ENCODE results near the gene HCK.

HCK gene

DNA sequence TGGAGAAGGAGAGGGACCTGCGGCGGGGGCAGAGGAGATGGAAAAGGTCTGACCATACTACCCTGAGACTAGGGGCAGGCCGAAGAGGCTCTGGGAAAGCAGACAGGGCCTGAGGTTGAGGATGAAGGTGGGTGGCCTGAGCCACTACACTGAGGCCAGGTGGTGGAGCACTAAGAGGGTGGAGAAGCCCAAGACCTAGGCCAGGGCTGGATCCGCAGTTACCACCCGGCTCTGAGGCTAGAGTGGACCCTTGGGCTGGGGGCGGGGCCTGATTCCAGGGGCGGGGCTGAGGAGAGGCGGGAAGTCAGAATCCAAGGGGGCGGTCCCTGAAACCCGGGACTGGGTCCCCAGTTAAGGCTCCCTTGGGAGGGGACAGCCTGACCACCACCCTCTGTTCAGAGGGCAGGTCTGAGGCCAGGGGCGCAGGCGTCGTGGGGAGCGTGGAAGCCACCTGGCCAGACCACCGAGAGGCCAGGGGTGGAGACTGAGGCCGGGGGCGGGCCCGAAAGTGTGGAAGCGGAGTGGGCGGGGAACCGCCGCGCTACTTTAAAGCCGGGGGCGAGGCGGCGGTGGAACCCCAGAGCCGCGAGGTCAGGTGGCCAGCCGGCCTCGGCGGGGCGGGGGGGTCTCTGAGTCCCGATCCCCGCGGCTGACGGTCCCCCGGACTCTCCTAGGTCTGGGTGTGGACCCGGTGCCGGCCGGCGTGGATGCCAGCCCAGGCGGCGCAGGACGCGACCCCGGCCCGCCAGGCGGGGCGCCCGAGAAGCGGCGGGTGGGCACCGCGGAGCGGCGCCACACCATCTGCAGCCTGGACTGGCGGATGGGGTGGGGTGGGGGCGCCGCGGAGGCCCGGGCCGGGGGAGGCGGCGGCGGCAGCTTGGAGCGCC lies 33.5 kb upstream of the HCK start:
- H3K4me3 ChIP-seq (ENCODE audit: control insufficient read depth, low read depth, low read length) = no peak overlapping the region
- DNase-seq (ENCODE audit: low read depth) = no peak
- TF ChIP-seq, protein P1, sequence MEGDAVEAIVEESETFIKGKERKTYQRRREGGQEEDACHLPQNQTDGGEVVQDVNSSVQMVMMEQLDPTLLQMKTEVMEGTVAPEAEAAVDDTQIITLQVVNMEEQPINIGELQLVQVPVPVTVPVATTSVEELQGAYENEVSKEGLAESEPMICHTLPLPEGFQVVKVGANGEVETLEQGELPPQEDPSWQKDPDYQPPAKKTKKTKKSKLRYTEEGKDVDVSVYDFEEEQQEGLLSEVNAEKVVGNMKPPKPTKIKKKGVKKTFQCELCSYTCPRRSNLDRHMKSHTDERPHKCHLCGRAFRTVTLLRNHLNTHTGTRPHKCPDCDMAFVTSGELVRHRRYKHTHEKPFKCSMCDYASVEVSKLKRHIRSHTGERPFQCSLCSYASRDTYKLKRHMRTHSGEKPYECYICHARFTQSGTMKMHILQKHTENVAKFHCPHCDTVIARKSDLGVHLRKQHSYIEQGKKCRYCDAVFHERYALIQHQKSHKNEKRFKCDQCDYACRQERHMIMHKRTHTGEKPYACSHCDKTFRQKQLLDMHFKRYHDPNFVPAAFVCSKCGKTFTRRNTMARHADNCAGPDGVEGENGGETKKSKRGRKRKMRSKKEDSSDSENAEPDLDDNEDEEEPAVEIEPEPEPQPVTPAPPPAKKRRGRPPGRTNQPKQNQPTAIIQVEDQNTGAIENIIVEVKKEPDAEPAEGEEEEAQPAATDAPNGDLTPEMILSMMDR (conservative IDR thresholded peaks at IDR 0.05; ENCODE audit: control insufficient read depth, insufficient read depth, low read depth, low read length) = no peak

DNA sequence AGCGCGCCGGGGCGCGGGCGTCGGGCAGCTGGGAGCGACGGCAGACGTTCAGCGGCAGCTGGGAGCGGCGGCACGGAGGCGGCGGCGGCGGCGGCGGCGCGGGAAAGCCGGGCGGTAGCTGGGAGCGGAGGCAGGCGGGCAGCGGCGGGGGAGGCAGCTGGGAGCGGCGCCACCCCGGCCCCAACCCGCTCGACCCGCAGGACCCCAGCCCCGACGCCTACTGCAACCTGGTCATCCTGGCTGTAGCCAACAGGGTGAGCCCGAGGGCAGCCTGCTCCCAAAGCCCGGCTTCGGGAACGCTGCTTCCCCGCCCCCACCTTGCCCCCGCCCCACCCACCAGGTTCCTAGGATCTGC lies 32.9 kb upstream of the HCK start:
- TF ChIP-seq, protein P1 (conservative IDR thresholded peaks at IDR 0.05; ENCODE audit: control insufficient read depth, insufficient read depth, low read depth, low read length) = no peak
- no peak overlapping the region for H3K4me3 ChIP-seq (ENCODE audit: control insufficient read depth, low read depth, low read length)
- DNase-seq (ENCODE audit: low read depth) = no peak

DNA sequence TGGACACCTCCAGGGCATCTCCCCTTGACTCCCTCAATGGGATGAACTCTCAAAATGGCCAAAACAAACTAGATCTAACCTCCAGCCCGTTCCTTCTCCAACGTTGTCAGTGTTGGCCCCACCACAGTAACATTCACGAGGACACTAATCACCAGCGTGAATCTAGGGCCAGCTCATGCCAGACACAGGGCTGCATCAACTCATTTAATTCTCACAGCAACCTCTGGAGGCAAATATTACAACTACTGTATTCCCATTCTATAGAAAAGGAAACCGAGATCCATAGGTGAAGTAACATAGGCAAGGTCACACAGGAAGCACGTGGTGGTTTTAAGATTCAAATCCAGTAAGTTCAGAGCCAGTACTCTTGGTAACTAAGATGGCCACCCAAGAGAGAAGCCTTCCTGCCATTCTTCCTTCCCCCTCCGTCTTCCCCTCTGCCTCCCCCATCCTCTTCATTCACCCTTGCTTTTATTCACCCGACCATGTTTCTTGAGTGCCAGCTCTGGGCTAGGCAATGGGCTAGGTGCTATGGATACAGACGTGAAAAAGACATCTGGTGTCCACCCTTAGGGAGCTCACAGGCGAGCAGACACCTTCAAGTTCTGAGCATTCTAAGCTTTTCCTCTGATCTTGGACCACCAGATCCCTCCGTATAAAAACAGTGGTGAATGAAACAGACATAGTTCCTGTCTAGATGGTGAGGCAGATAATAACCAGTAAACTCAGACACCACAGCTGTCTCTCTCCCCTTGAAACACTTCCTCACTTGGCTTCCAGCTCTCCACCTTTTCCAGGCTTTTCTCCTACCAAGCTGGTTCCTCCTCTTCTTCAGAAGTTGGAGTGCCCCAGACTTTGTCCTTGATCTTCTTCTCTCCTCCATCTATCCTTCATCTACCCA lies 32.2 kb upstream of the HCK start:
- no peak overlapping the region for H3K4me3 ChIP-seq (ENCODE audit: control insufficient read depth, low read depth, low read length)
- DNase-seq (ENCODE audit: low read depth) = no peak
- TF ChIP-seq, protein P1 (conservative IDR thresholded peaks at IDR 0.05; ENCODE audit: control insufficient read depth, insufficient read depth, low read depth, low read length) = no peak

DNA sequence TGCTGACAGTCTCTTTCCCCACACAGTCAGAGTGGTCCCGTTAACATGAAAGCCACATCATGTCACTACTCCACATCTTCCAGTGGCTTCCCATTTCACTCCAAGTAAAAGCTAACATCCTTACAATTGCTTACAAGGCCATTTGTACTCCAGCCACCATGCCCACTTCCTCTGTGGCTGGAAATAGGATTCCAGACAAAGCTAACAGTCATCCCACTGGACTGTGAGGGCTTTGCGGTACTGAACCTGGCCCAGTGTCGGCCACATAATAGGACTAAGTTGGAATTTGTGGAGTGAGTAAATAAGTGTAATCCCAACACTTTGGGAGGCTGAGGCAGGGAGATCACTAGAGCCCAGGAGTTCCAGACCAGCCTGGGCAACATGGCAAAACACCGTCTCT lies 31.0 kb upstream of the HCK start:
- no peak overlapping the region for H3K4me3 ChIP-seq (ENCODE audit: control insufficient read depth, low read depth, low read length)
- DNase-seq (ENCODE audit: low read depth) = no peak
- TF ChIP-seq, protein P1 (conservative IDR thresholded peaks at IDR 0.05; ENCODE audit: control insufficient read depth, insufficient read depth, low read depth, low read length) = no peak

DNA sequence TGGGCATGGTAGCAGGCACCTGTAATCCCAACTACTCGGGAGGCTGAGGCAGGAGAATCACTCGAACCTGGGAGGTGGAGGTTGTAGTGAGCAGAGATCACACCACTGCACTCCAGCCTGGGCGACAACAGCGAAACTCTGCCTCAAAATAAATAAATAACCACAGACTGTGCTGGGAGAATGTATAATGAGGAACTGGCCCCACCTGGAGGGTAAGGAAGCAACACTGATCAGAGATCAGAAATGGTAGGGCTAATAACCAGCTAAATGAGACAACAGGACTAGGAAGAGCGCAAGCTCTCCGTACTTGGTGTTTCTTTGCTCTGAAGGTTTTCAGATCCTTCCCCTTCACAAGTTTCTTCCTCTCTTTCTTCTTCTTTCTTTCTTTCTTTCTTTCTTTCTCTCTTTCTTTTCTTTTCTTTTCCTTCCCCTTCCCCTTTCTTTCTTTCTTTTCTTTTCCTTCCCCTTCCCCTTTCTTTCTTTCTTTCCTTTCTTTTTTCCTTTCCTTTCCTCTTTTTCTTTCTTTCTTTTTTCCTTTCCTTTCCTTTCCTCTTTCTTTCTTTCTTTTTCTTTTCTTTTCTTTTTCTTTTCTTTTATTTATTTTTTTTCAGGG lies 27.3 kb upstream of the HCK start:
- DNase-seq (ENCODE audit: low read depth) = no peak
- TF ChIP-seq, protein P1 (conservative IDR thresholded peaks at IDR 0.05; ENCODE audit: control insufficient read depth, insufficient read depth, low read depth, low read length) = no peak
- no peak overlapping the region for H3K4me3 ChIP-seq (ENCODE audit: control insufficient read depth, low read depth, low read length)

DNA sequence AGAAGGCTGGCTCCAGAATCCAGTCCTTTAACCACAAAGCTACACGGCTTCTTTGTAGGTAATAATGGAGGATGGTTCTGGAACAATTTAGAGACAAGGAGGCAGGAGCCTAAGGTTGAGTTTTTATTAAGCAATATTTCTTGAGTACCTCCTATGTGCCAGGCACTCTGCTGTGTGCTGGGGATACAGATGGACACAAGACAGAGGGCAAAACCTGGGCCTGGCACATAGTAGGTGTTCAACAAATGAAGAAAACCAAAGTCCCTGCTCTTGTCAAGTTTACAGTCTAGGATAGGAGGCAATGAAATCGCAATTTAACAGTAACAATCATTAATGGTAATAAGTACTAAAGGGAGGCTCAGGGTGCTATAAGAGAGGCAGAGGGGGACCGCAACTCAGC lies 24.4 kb upstream of the HCK start:
- DNase-seq (ENCODE audit: low read depth) = no peak
- TF ChIP-seq, protein P1 (conservative IDR thresholded peaks at IDR 0.05; ENCODE audit: control insufficient read depth, insufficient read depth, low read depth, low read length) = no peak
- H3K4me3 ChIP-seq (ENCODE audit: control insufficient read depth, low read depth, low read length) = no peak overlapping the region
